Liver (tissue), 9 donors: ENCODE results near the gene PTPRN2. TPM values are rescaled to one million over a fixed set of nuclear protein-coding genes. Genes with fewer than 3 reads are reported as not detected.

Experiments
- DNase-seq: peaks from one replicate; pipeline ENCODE4 v3.0.0-alpha.2; 2017; ENCODE audit warnings: low spot score
- H3K27ac ChIP-seq, 2 donors: one replicate each; pipeline ENCODE4 v1.7.0; 2013; ENCODE audit warnings: inconsistent platforms in 2 of 2, low read length in 2 of 2, control low read depth in 1 of 2, low read depth in 1 of 2, mild to moderate bottlenecking in 1 of 2
- H3K27me3 ChIP-seq, 4 donors: one replicate each; pipeline versions ENCODE4 v1.6.1 to v1.7.0; 2013; ENCODE audit warnings: low read length in 3 of 4, inconsistent platforms in 1 of 4, mild to moderate bottlenecking in 1 of 4, moderate library complexity in 1 of 4; ENCODE audit not compliant: control insufficient read depth in 4 of 4, insufficient read depth in 4 of 4
- H3K36me3 ChIP-seq, 4 donors: one replicate each; pipeline versions ENCODE4 v1.6.1 to v1.7.0; 2013; ENCODE audit warnings: low read length in 3 of 4, mild to moderate bottlenecking in 3 of 4, low read depth in 1 of 4, moderate library complexity in 1 of 4; ENCODE audit not compliant: control insufficient read depth in 4 of 4, insufficient read depth in 3 of 4
- H3K4me1 ChIP-seq, 4 donors: one replicate each; pipeline versions ENCODE4 v1.6.1 to v1.7.0; 2013; ENCODE audit warnings: low read length in 3 of 4, mild to moderate bottlenecking in 3 of 4, moderate library complexity in 1 of 4; ENCODE audit not compliant: control insufficient read depth in 4 of 4, insufficient read depth in 4 of 4
- H3K4me3 ChIP-seq, 3 donors: one replicate each; pipeline versions ENCODE4 v1.6.1 to v1.7.0; 2013; ENCODE audit warnings: low read length in 3 of 3, control low read depth in 1 of 3, low read depth in 1 of 3, mild to moderate bottlenecking in 1 of 3
- H3K9ac ChIP-seq, 2 donors: one replicate each; pipeline ENCODE4 v1.7.0; 2013; ENCODE audit warnings: low read length in 2 of 2, mild to moderate bottlenecking in 2 of 2, moderate library complexity in 2 of 2, control low read depth in 1 of 2, low read depth in 1 of 2
- H3K9me3 ChIP-seq, 4 donors: one replicate each; pipeline versions ENCODE4 v1.6.1 to v1.7.0; 2013; ENCODE audit warnings: low read length in 3 of 4; ENCODE audit not compliant: control insufficient read depth in 4 of 4
- ATF3 ChIP-seq: IDR thresholded peaks from 2 replicates; pipeline ENCODE4 v1.6.1; 2016; ENCODE audit warnings: antibody characterized with exemption
- CTCF ChIP-seq: fragments of 150-350 bp; IDR thresholded peaks from 2 replicates; pipeline ENCODE4 v1.5.1; 2017; ENCODE audit warnings: improper control_type of control experiment, low read depth, low read length; ENCODE audit not compliant: missing input control
- EGR1 ChIP-seq, 2 donors: IDR thresholded peaks; 2 replicates each; pipeline ENCODE4 v1.6.1; 2016 to 2018; ENCODE audit warnings: antibody characterized with exemption in 2 of 2, low read depth in 2 of 2
- FOXA1 ChIP-seq: IDR thresholded peaks from 2 replicates; pipeline ENCODE4 v1.6.1; 2016; ENCODE audit warnings: antibody characterized with exemption
- GABPA ChIP-seq, 2 donors: IDR thresholded peaks in 1 of 2; conservative IDR thresholded peaks in 1 of 2; 2 replicates each; pipeline ENCODE4 v1.6.1; 2016; ENCODE audit warnings: antibody characterized with exemption in 2 of 2, mild to moderate bottlenecking in 1 of 2, moderate library complexity in 1 of 2
- HNF4G ChIP-seq: IDR thresholded peaks from 2 replicates; pipeline ENCODE4 v1.6.1; 2016; ENCODE audit warnings: antibody characterized with exemption
- RAD21 ChIP-seq, 2 donors: IDR thresholded peaks; 2 replicates each; pipeline ENCODE4 v1.6.1; 2016; ENCODE audit warnings: antibody characterized with exemption in 2 of 2, mild to moderate bottlenecking in 2 of 2
- REST ChIP-seq: IDR thresholded peaks from 2 replicates; pipeline ENCODE4 v1.6.1; 2016; ENCODE audit warnings: antibody characterized with exemption, mild to moderate bottlenecking
- SP1 ChIP-seq: IDR thresholded peaks from 2 replicates; pipeline ENCODE4 v1.6.1; 2018; ENCODE audit warnings: antibody characterized with exemption, mild to moderate bottlenecking
- TAF1 ChIP-seq: conservative IDR thresholded peaks from 2 replicates; pipeline ENCODE4 v1.6.1; 2016; ENCODE audit warnings: antibody characterized with exemption, mild to moderate bottlenecking
- WGBS: extraction: QIAGEN DNeasy Blood & Tissue Kit; methylation state at CpG from one replicate; pipeline ENCODE4 v1.1.7; 2013; 5-methylcytosine and 5-hydroxymethylcytosine counted together
- polyA plus RNA-seq, 2 donors: library from polyadenylated mRNA; stranded (reverse) in 1 of 2; unstranded in 1 of 2; fragments of 200-250 nt in 1 of 2; fragments of >200 nt in 1 of 2; fragmentation: Nextera tagmentation in 1 of 2; extraction: Ambion mirVana in 1 of 2; gene quantifications; one replicate each; pipeline versions ENCODE4 v1.2.1 to v1.2.3, GENCODE V29; 2013 to 2015
- total RNA-seq, 2 donors: library from RNA; depleted of rRNA; stranded (reverse); fragments of >200 nt; gene quantifications; one replicate each; pipeline ENCODE4 v1.2.3, GENCODE V29; 2014
- donor health status: healthy.
- donor health status: healthy.
- donor health status: healthy.
- donor health status: healthy.
- donor health status: healthy.

PTPRN2 gene
- total and polyA plus RNA-seq, 4 donors, result 0.75 to 1.9 (median 1.1) TPM

GRCh38 chr7:158526531-158526930 lies 61.1 kb downstream of the PTPRN2 start:
- DNase-seq, result no peak
- Histone ChIP-seq H3K36me3 (no peaks in the 10 kb centered on the region), H3K27me3 (no peaks in the 10 kb centered on the region), H3K9ac (no peak overlapping the region), H3K4me1 (no peaks in the 10 kb centered on the region), H3K27ac (no peak overlapping the region), H3K9me3 (no peaks in the 10 kb centered on the region), H3K4me3 (no peak overlapping the region)
- 90% methylated on average over 9 of the region's 9 CpGs for WGBS
- no peak for TF ChIP-seq HNF4G
- TF ChIP-seq FOXA1, result no peak
- no peak for TF ChIP-seq EGR1 (IDR thresholded peaks at IDR 0.05; ENCODE audit: low read depth in 2 of 2)
- no peak for TF ChIP-seq RAD21 (IDR thresholded peaks at IDR 0.05)
- TF ChIP-seq CTCF, result no peak

GRCh38 chr7:158525648-158526484 lies 61.8 kb downstream of the PTPRN2 start:
- 83% methylated on average over 29 of the region's 29 CpGs for WGBS
- no peak for DNase-seq
- H3K9me3 ChIP-seq, result no peaks in the 10 kb centered on the region
- H3K9ac ChIP-seq, result no peak overlapping the region
- no peak overlapping the region for H3K27ac ChIP-seq
- H3K27me3 ChIP-seq, result no peaks in the 10 kb centered on the region
- H3K36me3 ChIP-seq, result no peaks in the 10 kb centered on the region
- no peaks in the 10 kb centered on the region for H3K4me1 ChIP-seq
- no peak overlapping the region for H3K4me3 ChIP-seq
- TF ChIP-seq HNF4G (no peak), ATF3 (no peak), REST (no peak), TAF1 (no peak), GABPA (IDR thresholded peaks at IDR 0.05 in 1 of 2, conservative IDR thresholded peaks at IDR 0.05 in 1 of 2) (no peak), FOXA1 (no peak), RAD21 (IDR thresholded peaks at IDR 0.05) (no peak), SP1 (no peak)
